DND-41 (cell line): Measurements from ENCODE around the gene SHROOM3.

Experiments
- CTCF ChIP-seq: IDR thresholded peaks from 2 replicates; pipeline ENCODE4 v1.5.1; 2012; ENCODE audit warnings: borderline replicate concordance, low read length, moderate library complexity, mild to moderate bottlenecking; ENCODE audit not compliant: poor library complexity, severe bottlenecking; ENCODE audit errors: extremely low read depth
- EZH2 ChIP-seq: IDR thresholded peaks from 3 replicates; pipeline ENCODE4 v1.6.1; 2012; ENCODE audit warnings: borderline replicate concordance, low read depth, mild to moderate bottlenecking, moderate library complexity, low read length, inconsistent platforms; ENCODE audit not compliant: severe bottlenecking

- TF ChIP-seq CTCF (no peak), EZH2 (no peak)
Observed at GRCh38 chr4:76722838-76723237, 287.8 kb downstream of the SHROOM3 start.
